ENCODE results near the gene GPR78. TPM values are rescaled to one million over a fixed set of nuclear protein-coding genes. Genes with fewer than 3 reads are reported as not detected.

The GPR78 gene
- total and polyA plus RNA-seq, 2 of the 8 experiments (the other 6 are each of a cell fraction or from before 2014, with no cell fraction given) = 1.0 to 3.0 TPM

- Histone ChIP-seq H3K23ac (ENCODE audit: insufficient read length) (no peak overlapping the region), H3K4me2 (ENCODE audit: insufficient read depth in 1 of 2, low read depth in 2 of 2, low read length in 2 of 2) (no peak overlapping the region), H2BK120ac (replicated peaks; ENCODE audit: low read depth, low read length) (no peak overlapping the region), H3K9me3 (ENCODE audit: insufficient read depth in 2 of 2, low read depth in 1 of 2, low read length in 1 of 2) (no peaks in the 10 kb centered on the region), H3K27me3 (replicated peaks in 1 of 4; ENCODE audit: control insufficient read depth in 3 of 4, extremely low read depth in 1 of 4, insufficient read depth in 3 of 4, low read length in 3 of 4) (no peaks in the 10 kb centered on the region), H3K18ac (ENCODE audit: extremely low read depth, low read length) (no peak overlapping the region), H3K4ac (replicated peaks; ENCODE audit: insufficient read length, low read depth, low read length) (no peak overlapping the region), H3K27ac (ENCODE audit: low read depth, low read length) (no peak overlapping the region), H3K9ac (replicated peaks in 1 of 4; ENCODE audit: extremely low read depth in 1 of 4, low read depth in 3 of 4, low read length in 3 of 4) (no peak overlapping the region), H2AK5ac (ENCODE audit: low read depth, low read length) (no peak overlapping the region), H3K79me2 (ENCODE audit: control insufficient read depth in 1 of 2, insufficient read depth in 2 of 2, low read length in 2 of 2) (no peaks in the 10 kb centered on the region), H2BK15ac (ENCODE audit: low read length) (no peak overlapping the region), H2BK5ac (ENCODE audit: low read depth, low read length) (no peak overlapping the region), H4K91ac (replicated peaks; ENCODE audit: insufficient read length, low read length) (no peak overlapping the region), H3K79me1 (ENCODE audit: low read depth, low read length) (no peaks in the 10 kb centered on the region), H3K14ac (ENCODE audit: insufficient read length) (no peak overlapping the region), H3K36me3 (ENCODE audit: control insufficient read depth in 2 of 4, insufficient read depth in 4 of 4, low read length in 3 of 4) (no peaks in the 10 kb centered on the region), H2BK12ac (ENCODE audit: low read depth, low read length) (no peak overlapping the region), H3K4me3 (ENCODE audit: extremely low read depth in 1 of 4, insufficient read depth in 2 of 4, low read depth in 3 of 4, low read length in 4 of 4) (no peak overlapping the region), H2BK20ac (ENCODE audit: low read length) (0 out of 2 replicates have a peak overlapping the region, but pooled peaks have one; percentile 27), H4K20me1 (replicated peaks in 1 of 2; ENCODE audit: control insufficient read depth in 1 of 2, insufficient read depth in 2 of 2, low read length in 2 of 2) (no peaks in the 10 kb centered on the region), H3K4me1 (replicated peaks in 1 of 4; ENCODE audit: control insufficient read depth in 3 of 4, insufficient read depth in 4 of 4, low read length in 3 of 4) (peaks cover 0 to 10% (median 4%) of the 10 kb centered on the region in 4 experiments; a peak in 4 of 7 replicates), H2AFZ (ENCODE audit: low read length) (no peak overlapping the region), H4K8ac (ENCODE audit: extremely low read depth, insufficient read depth, low read length) (no peak overlapping the region), H4K5ac (ENCODE audit: insufficient read length, low read depth, low read length) (no peak overlapping the region), H3K23me2 (ENCODE audit: low read depth, low read length) (no peaks in the 10 kb centered on the region), H3K56ac (replicated peaks; ENCODE audit: insufficient read length, low read depth, low read length) (no peak overlapping the region)
- CTCF ChIA-PET (ENCODE audit: partially characterized antibody) = interaction anchor here (0.6 to 2.8 kb wide), 10 partner anchors 10 to 368 kb away, joined by 3 to 12 read pairs (median 4); no protein-coding TSS in a partner anchor
- TF ChIP-seq HDAC6 (IDR thresholded peaks at IDR 0.05; ENCODE audit: low read depth, low read length) (no peak), TBP (IDR thresholded peaks at IDR 0.05; ENCODE audit: low read depth, low read length) (no peak), SP1 (IDR thresholded peaks at IDR 0.05; ENCODE audit: low read depth, low read length) (no peak), CEBPB (IDR thresholded peaks at IDR 0.05; ENCODE audit: low read depth, low read length) (peak; percentile 76; the same call in 1 of the 2 replicates)
- TF ChIP-seq, protein P1, sequence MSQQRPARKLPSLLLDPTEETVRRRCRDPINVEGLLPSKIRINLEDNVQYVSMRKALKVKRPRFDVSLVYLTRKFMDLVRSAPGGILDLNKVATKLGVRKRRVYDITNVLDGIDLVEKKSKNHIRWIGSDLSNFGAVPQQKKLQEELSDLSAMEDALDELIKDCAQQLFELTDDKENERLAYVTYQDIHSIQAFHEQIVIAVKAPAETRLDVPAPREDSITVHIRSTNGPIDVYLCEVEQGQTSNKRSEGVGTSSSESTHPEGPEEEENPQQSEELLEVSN (IDR thresholded peaks at IDR 0.05) = no peak
- DNase-seq (ENCODE audit: low read depth in 1 of 2, low spot score in 2 of 2) (no peak), FAIRE-seq (no peak)
- POLR2A ChIA-PET (ENCODE audit: partially characterized antibody) = interaction anchor here (0.7 kb wide), 1 partner anchor 11 kb away, joined by 3 read pairs; no protein-coding TSS in a partner anchor
- WGBS, 2 experiments (ENCODE audit: extremely low coverage in 1 of 2, insufficient coverage in 1 of 2, insufficient read length in 1 of 2, insufficient replicate concordance in 2 of 2, low coverage in 1 of 2, low lambda C conversion rate in 2 of 2, missing lambda C conversion rate in 1 of 2) = 82% methylated on average over 17 of the region's 17 CpGs; no CpG with 5 or more reads in 1 of the 2 experiments
Measured at GRCh38 chr4:8556341-8557150, 23.6 kb upstream of the GPR78 start.

All from H1 (cell line).